ENCODE results near the gene AKTIP. TPM values are rescaled to one million over a fixed set of nuclear protein-coding genes. Genes with fewer than 3 reads are reported as not detected.
"Not testable (repeated sequence)": the region's sequence is repeated elsewhere in the genome, so short reads cannot be mapped to it uniquely, and the experiment has no call there.

AKTIP gene
- total RNA-seq (10 to 100 TPM; 56.8 to 61.6 TPM), polyA plus RNA-seq (ENCODE audit: insufficient read length in 2 of 2) (10 to 100 TPM; 75.4 to 76.2 TPM)
- long read RNA-seq, donor 1, transcript AKTIP-214 (1 exons, 2,321 nt) = major isoform, 19 of 33 reads
- long read RNA-seq, donor 1, transcript AKTIP-202 (10 exons, 2,426 nt) = minor isoform, 8 of 33 reads
- long read RNA-seq, donor 1, partial matches to known transcripts = 0 of 33 reads
- long read RNA-seq, donor 1, other reads (novel, unspliced or antisense) = 5 of 33 reads
- long read RNA-seq, donor 2, partial matches to known transcripts = 0 of 9 reads
- long read RNA-seq, donor 2, other reads (novel, unspliced or antisense) = 5 of 9 reads
- long read RNA-seq, donor 3, transcript AKTIP-202 (10 exons, 2,426 nt) = major isoform, 6 of 7 reads
- long read RNA-seq, donor 3, partial matches to known transcripts = 0 of 7 reads
- long read RNA-seq, donor 3, other reads (novel, unspliced or antisense) = 0 of 7 reads
- long read RNA-seq, donor 4, transcript AKTIP-214 (1 exons, 2,321 nt) = major isoform, 9 of 12 reads
- long read RNA-seq, donor 4, partial matches to known transcripts = 0 of 12 reads
- long read RNA-seq, donor 4, other reads (novel, unspliced or antisense) = 0 of 12 reads

DNA sequence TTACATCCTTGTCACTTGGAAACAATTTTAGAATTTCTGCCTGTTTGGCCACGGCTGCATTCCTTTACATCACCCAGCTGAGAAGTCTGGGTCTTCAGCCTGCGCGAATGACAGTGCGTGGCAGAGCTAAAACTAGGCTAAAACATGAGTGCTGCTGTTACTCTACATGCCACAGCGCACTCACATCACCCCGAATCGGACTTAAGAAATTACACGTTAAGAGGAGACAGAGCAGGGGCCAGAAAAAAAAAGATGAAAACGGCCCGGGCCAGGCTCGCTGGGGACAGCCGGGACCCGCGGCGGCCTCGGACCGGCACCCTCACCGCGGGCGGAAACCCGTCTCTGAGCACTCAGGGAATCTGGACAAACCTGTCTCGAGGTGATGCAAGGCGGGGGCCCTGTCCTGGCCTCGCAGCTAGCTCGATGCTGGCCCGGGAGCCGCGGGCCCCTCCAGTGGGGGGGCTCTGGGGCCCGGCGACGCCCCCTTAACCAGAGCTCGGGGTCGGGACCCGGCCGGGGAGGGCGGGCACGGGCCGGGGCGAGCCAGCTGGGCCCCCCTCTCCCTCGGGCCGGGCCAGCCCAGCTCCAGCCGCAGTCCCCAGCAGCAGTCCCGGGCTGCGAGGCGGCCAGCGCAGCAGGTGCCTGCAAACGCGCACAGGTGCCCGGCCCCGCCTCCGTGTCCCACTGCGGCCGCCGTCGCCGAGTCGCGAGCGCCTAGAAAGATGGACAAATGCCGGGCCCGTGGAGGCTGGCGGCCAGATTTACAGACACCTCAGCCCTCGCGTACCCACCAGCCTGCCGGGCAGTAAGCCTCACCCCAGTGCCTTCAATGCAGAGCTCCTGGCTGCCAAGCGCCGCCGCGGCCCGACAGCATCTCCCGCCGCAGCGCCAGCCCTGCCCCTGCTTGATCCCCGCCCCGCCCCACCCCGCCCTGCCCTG is at the start of gene AKTIP:
Gene AKTIP (minus strand): TSS at position 879 of the 939 bp plus-strand sequence. CDS start 2,950 bp downstream, outside the sequence.
- Histone ChIP-seq H3K4me3 (ENCODE audit: low read depth, low read length) (peak within 1 kb of the TSS; percentile 74), H3K27me3 (ENCODE audit: control insufficient read depth, insufficient read depth, low read length) (no peaks in the 10 kb centered on the region), H3K4me1 (ENCODE audit: control insufficient read depth, insufficient read depth, low read length) (peaks cover 22% of the 10 kb centered on the region), H3K36me3 (ENCODE audit: control insufficient read depth, insufficient read depth, low read length) (peaks cover 3% of the 10 kb centered on the region), H3K27ac (ENCODE audit: low read depth, low read length) (peak within 1 kb of the TSS; percentile 93), H3K9me3 (ENCODE audit: control insufficient read depth, insufficient read depth, low read length) (no peaks in the 10 kb centered on the region)
- WGBS (ENCODE audit: insufficient coverage) = under 1% methylated on average over 76 of the region's 76 CpGs
- peak; percentile 11 to 70 (median 48) for DNase-seq (ENCODE audit: low read depth in 4 of 6, low spot score in 6 of 6)

DNA sequence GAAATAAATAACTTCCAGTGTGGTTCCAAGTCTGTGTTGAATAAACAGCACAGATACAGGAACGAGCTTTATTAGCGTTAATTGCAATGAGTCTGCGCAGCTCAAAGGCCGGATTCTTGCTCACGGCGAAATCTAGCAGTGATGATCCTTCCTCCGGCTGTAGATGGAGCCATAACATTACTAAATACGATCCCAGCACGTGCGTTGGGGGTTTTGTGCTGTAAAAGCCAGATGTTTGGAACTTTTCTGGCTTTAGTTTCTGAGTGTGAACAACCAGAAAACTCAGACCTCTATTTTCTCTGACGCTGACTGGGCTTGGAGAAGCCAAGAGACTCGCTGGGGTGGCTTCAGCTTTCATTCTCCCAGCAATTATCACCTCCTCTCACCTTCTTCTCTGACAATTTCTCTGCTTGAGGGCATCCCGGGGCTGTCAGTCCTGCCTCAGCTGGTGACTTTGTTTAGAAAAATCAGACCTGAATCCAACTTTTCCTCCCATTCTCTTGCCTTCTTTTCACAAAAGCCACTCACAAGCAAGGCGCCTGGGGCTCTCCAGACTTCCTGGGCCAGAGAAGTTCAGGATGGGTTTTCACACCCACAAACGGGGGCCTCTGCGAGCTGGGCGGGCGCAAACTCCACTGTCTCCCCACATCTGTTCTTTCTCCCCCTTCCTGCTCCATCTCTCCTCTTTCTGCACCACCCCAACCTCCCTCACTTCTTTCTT is 47.1 kb upstream of the AKTIP start:
- Histone ChIP-seq H3K27me3 (ENCODE audit: control insufficient read depth, insufficient read depth, low read length) (peaks cover 8% of the 10 kb centered on the region), H3K9me3 (ENCODE audit: control insufficient read depth, insufficient read depth, low read length) (no peaks in the 10 kb centered on the region), H3K27ac (ENCODE audit: low read depth, low read length) (no peak overlapping the region), H3K4me1 (ENCODE audit: control insufficient read depth, insufficient read depth, low read length) (peaks cover 12% of the 10 kb centered on the region), H3K36me3 (ENCODE audit: control insufficient read depth, insufficient read depth, low read length) (no peaks in the 10 kb centered on the region), H3K4me3 (ENCODE audit: low read depth, low read length) (no peak overlapping the region)
- DNase-seq (ENCODE audit: low read depth in 4 of 6, low spot score in 6 of 6) = peak; percentile 67 to 98 (median 76)
- 23% methylated on average over 15 of the region's 18 CpGs for WGBS (ENCODE audit: insufficient coverage)

DNA sequence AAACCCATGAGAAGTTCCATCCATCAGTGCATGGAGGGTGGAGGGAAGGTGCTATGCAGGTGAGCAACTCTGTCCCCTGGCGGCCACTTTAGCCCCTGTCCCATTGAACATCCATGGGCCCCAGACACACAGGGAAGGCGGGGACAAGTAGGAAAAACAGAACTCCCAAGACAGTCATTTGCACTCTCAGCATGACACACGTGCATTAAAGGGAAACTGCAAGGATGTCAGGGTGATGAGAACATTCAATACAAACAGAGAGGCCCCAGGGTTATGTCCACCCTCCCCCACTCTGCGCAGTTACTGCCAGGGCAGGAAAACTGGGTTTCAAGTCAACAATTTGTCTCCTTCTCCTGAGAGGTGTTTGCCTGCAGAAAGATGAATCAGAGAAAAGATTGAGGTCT is 44.0 kb upstream of the AKTIP start:
- H3K36me3 ChIP-seq (ENCODE audit: control insufficient read depth, insufficient read depth, low read length) = no peaks in the 10 kb centered on the region
- WGBS (ENCODE audit: insufficient coverage) = 44% methylated on average over 3 of the region's 4 CpGs
- peaks cover 8% of the 10 kb centered on the region for H3K27me3 ChIP-seq (ENCODE audit: control insufficient read depth, insufficient read depth, low read length)
- H3K27ac ChIP-seq (ENCODE audit: low read depth, low read length) = no peak overlapping the region
- DNase-seq (ENCODE audit: low read depth in 4 of 6, low spot score in 6 of 6) = peak in 1 of 6 donors; percentile 19
- no peak overlapping the region for H3K4me3 ChIP-seq (ENCODE audit: low read depth, low read length)
- H3K4me1 ChIP-seq (ENCODE audit: control insufficient read depth, insufficient read depth, low read length) = peaks cover 12% of the 10 kb centered on the region
- H3K9me3 ChIP-seq (ENCODE audit: control insufficient read depth, insufficient read depth, low read length) = no peaks in the 10 kb centered on the region

DNA sequence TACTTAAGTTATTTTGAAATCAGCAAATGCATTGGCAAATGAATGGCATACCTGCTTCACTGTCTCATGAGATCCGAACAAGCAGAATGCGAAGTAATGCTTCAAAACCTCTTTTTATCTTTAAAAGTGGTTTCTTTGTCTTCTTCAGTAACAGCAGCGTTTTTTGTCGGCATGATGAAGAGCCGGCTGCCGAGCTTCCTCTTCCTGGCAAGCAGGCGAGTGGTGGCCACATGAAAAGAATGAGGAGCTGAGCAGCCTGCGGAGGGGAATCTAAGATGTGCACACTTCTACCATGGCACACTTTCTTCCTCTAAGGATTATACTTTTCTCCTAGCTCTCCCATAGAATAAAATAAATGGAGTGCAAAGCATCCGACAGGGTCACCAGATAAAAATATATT is 42.4 kb upstream of the AKTIP start:
- no peaks in the 10 kb centered on the region for H3K9me3 ChIP-seq (ENCODE audit: control insufficient read depth, insufficient read depth, low read length)
- no peak overlapping the region for H3K27ac ChIP-seq (ENCODE audit: low read depth, low read length)
- H3K4me3 ChIP-seq (ENCODE audit: low read depth, low read length) = no peak overlapping the region
- peak in 1 of 6 donors; percentile 27 for DNase-seq (ENCODE audit: low read depth in 4 of 6, low spot score in 6 of 6)
- peaks cover 8% of the 10 kb centered on the region for H3K27me3 ChIP-seq (ENCODE audit: control insufficient read depth, insufficient read depth, low read length)
- peaks cover 7% of the 10 kb centered on the region for H3K4me1 ChIP-seq (ENCODE audit: control insufficient read depth, insufficient read depth, low read length)
- no peaks in the 10 kb centered on the region for H3K36me3 ChIP-seq (ENCODE audit: control insufficient read depth, insufficient read depth, low read length)
- WGBS (ENCODE audit: insufficient coverage) = 25% methylated on average over 2 of the region's 9 CpGs

DNA sequence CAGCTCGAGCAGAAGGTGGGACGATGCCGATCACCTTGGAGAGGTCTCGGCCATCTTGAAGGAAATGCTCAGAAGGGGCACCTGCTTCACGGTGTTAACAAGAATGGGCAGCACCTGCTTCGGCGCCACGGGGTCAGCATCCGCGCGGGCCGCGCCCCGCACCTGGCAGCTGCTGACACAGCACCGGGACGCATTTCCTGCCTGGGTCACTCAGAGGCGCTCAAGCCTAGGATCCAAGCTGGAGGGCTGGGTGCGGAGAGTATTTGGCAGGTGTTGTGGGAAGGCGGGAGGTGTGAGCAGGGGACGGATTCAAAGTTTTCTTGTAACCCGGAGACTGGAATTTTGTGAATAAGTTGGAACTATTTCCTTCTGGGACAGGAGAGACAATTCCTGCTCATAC is 39.3 kb upstream of the AKTIP start:
- H3K4me1 ChIP-seq (ENCODE audit: control insufficient read depth, insufficient read depth, low read length) = no peaks in the 10 kb centered on the region
- H3K9me3 ChIP-seq (ENCODE audit: control insufficient read depth, insufficient read depth, low read length) = no peaks in the 10 kb centered on the region
- no peak overlapping the region for H3K4me3 ChIP-seq (ENCODE audit: low read depth, low read length)
- WGBS (ENCODE audit: insufficient coverage) = 68% methylated on average over 21 of the region's 21 CpGs
- H3K27me3 ChIP-seq (ENCODE audit: control insufficient read depth, insufficient read depth, low read length) = peaks cover 8% of the 10 kb centered on the region
- no peak overlapping the region for H3K27ac ChIP-seq (ENCODE audit: low read depth, low read length)
- DNase-seq (ENCODE audit: low read depth in 4 of 6, low spot score in 6 of 6) = no peak
- H3K36me3 ChIP-seq (ENCODE audit: control insufficient read depth, insufficient read depth, low read length) = no peaks in the 10 kb centered on the region

DNA sequence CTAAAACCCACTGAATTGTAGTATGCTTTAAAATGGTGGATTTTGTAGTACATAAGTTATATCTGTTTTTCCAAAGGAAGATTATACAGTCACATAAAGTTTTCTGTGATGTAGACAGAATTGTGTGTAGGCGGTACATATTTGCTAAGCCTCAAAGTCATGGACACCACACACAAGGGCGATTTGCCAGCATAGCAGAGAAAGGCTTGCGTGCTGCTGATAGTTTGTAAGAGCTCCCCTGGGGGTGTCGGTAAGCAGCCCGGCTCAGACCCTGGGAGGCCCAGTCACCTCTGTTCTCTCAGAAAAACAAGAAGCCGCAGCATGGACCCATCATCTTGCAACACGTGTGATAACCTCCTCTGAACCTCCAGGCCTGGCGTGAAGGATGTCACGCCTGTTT is 38.3 kb upstream of the AKTIP start:
- no peak for DNase-seq (ENCODE audit: low read depth in 4 of 6, low spot score in 6 of 6)
- WGBS (ENCODE audit: insufficient coverage) = 89% methylated on average over 8 of the region's 9 CpGs

DNA sequence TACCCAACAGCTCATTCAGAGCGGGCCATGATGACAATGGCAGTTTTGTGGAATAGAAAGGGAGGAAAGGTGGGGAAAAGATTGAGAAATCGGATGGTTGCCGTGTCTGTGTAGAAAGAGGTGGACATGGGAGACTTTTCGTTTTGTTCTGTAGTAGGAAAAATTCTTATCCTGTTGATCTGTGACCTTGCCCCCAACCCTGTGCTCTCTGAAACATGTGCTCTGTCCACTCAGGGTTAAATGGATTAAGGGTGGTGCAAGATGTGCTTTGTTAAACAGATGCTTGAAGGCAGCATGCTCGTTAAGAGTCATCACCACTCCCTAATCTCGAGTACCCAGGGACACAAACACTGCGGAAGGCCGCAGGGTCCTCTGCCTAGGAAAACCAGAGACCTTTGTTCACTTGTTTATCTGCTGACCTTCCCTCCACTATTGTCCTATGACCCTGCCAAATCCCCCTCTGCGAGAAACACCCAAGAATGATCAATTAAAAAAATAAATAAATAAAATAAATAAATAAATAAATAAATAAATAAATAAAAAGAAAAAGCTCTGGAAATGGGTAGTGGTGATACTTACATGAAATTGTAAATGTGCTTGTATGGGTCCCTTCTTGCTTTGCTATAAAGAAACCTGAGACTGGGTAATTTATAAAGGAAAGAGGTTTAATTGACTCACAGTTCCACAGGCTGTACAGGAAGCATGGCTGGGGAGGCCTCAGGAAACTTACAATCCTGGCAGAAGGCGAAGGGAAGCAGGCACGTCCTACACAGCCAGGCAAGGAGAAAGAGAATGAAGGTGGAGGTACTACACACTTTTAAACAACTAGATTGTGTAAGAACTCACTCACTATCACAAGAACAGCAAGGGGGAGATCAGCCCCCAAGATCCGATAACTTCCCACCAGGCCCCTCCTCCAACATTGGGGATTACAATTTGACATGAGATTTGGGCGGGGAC is 37.0 kb upstream of the AKTIP start:
- not testable (repeated sequence) for H3K9me3 ChIP-seq (ENCODE audit: control insufficient read depth, insufficient read depth, low read length); H3K36me3 ChIP-seq (ENCODE audit: control insufficient read depth, insufficient read depth, low read length); H3K4me1 ChIP-seq (ENCODE audit: control insufficient read depth, insufficient read depth, low read length); H3K27me3 ChIP-seq (ENCODE audit: control insufficient read depth, insufficient read depth, low read length); H3K4me3 ChIP-seq (ENCODE audit: low read depth, low read length); DNase-seq (ENCODE audit: low read depth in 4 of 6, low spot score in 6 of 6); H3K27ac ChIP-seq (ENCODE audit: low read depth, low read length)
- 84% methylated on average over 4 of the region's 13 CpGs for WGBS (ENCODE audit: insufficient coverage)

More for the DNA sequence above, 38.3 kb upstream of the AKTIP start:
- Histone ChIP-seq H3K36me3 (ENCODE audit: control insufficient read depth, insufficient read depth, low read length) (no peaks in the 10 kb centered on the region), H3K4me1 (ENCODE audit: control insufficient read depth, insufficient read depth, low read length) (no peaks in the 10 kb centered on the region), H3K27ac (ENCODE audit: low read depth, low read length) (no peak overlapping the region), H3K27me3 (ENCODE audit: control insufficient read depth, insufficient read depth, low read length) (peaks cover 4% of the 10 kb centered on the region), H3K4me3 (ENCODE audit: low read depth, low read length) (no peak overlapping the region), H3K9me3 (ENCODE audit: control insufficient read depth, insufficient read depth, low read length) (no peaks in the 10 kb centered on the region)

DNA sequence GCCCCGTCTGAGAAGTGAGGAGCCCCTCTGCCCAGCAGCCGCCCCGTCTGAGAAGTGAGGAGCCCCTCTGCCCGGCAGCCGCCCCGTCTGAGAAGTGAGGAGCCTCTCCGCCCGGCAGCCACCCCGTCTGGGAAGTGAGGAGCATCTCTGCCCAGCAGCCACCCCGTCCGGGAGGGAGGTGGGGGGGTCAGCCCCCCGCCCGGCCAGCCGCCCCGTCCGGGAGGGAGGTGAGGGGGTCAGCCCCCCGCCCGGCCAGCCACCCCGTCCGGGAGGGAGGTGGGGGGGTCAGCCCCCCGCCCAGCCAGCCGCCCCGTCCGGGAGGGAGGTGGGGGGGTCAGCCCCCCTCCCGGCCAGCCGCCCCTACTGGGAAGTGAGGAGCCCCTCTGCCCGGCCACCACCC is 36.3 kb upstream of the AKTIP start:
- H3K4me1 ChIP-seq (ENCODE audit: control insufficient read depth, insufficient read depth, low read length); H3K27me3 ChIP-seq (ENCODE audit: control insufficient read depth, insufficient read depth, low read length); DNase-seq (ENCODE audit: low read depth in 4 of 6, low spot score in 6 of 6); H3K4me3 ChIP-seq (ENCODE audit: low read depth, low read length); H3K9me3 ChIP-seq (ENCODE audit: control insufficient read depth, insufficient read depth, low read length); H3K36me3 ChIP-seq (ENCODE audit: control insufficient read depth, insufficient read depth, low read length); H3K27ac ChIP-seq (ENCODE audit: low read depth, low read length): not testable (repeated sequence)
- 100% methylated on average over 1 of the region's 27 CpGs for WGBS (ENCODE audit: insufficient coverage)
